Rectal smooth muscle tissue (tissue), 1 donor: ENCODE data around the gene PRKCI.
"Not testable (repeated sequence)": the region's sequence is repeated elsewhere in the genome, so short reads cannot be mapped to it uniquely, and the experiment has no call there.

Experiments
- H3K27ac ChIP-seq: one replicate; pipeline ENCODE4 v1.7.0; 2013; ENCODE audit warnings: low read depth, low read length, inconsistent platforms
- H3K27me3 ChIP-seq: one replicate; pipeline ENCODE4 v1.7.0; 2013; ENCODE audit warnings: low read length; ENCODE audit not compliant: control insufficient read depth, insufficient read depth
- H3K36me3 ChIP-seq: one replicate; pipeline ENCODE4 v1.7.0; 2013; ENCODE audit warnings: low read length; ENCODE audit not compliant: control insufficient read depth, insufficient read depth
- H3K4me1 ChIP-seq: one replicate; pipeline ENCODE4 v1.7.0; 2013; ENCODE audit warnings: low read length; ENCODE audit not compliant: control insufficient read depth, insufficient read depth
- H3K4me3 ChIP-seq: one replicate; pipeline ENCODE4 v1.7.0; 2013; ENCODE audit warnings: low read length
- H3K9ac ChIP-seq: one replicate; pipeline ENCODE4 v1.7.0; 2013; ENCODE audit warnings: low read length

Gene PRKCI

DNA sequence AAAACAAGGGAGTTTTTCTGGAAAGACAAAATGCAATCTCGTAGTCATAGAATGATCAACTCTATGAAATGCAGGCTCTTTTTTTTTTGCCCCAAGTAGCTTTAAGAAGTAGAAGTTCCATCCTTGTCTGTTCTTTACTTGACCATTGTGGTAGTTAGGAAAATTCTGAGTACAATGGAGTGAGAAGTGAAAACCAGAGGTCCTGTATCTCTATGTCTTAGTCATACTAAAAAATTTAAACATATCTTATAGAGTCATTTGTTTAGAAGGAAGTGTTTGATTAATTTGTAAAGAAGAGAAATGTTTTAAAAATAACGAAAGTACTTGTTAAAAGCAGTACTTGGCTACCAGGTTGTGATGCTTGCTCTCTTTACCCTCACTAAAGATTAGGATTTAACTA, 52.4 kb downstream of the PRKCI start:
- H3K9ac ChIP-seq, result no peak overlapping the region
- H3K27ac ChIP-seq, result no peak overlapping the region
- H3K27me3 ChIP-seq, result no peaks in the 10 kb centered on the region
- no peaks in the 10 kb centered on the region for H3K36me3 ChIP-seq
- no peaks in the 10 kb centered on the region for H3K4me1 ChIP-seq
- H3K4me3 ChIP-seq, result no peak overlapping the region

DNA sequence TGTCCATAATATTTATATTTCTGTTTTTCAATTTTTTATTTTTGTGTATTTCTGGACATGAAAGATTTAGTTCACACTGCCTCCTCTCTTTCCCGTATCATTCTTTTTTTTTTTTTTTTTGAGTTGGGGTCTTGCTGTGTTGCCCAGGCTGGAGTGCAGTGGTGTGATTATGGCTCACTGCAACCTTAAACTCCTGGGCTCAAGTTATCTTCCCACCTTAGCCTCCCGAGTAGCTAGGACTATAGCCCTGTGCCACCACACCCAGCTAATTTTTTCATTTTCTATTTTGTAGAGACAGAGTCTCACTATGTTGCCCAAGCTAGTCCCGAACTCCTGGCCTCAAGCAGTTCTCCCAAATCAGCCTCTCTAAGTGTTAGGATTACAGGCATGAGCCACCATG, 53.6 kb downstream of the PRKCI start:
- Histone ChIP-seq H3K27ac (no peak overlapping the region), H3K9ac (no peak overlapping the region), H3K4me1 (no peaks in the 10 kb centered on the region), H3K27me3 (no peaks in the 10 kb centered on the region), H3K36me3 (no peaks in the 10 kb centered on the region), H3K4me3 (no peak overlapping the region)

DNA sequence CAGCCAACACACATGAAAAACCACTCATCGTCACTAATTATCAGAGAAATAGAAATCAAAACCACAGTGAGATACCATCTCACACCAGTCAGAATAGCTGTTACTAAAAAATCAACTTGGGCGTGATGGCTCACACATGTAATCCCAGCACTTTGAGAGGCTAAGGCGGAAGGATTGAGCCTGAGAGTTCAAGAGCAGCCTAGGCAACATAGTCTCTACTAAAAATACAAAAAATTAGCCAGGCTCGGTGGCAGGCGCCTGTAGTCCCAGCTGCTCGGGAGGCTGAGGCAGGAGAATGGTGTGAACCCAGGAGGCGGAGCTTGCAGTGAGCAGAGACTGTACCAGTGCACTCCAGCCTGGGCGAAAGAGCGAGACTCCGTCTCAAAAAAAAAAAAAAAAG, 55.1 kb downstream of the PRKCI start:
- H3K4me1 ChIP-seq, result not testable (repeated sequence)

DNA sequence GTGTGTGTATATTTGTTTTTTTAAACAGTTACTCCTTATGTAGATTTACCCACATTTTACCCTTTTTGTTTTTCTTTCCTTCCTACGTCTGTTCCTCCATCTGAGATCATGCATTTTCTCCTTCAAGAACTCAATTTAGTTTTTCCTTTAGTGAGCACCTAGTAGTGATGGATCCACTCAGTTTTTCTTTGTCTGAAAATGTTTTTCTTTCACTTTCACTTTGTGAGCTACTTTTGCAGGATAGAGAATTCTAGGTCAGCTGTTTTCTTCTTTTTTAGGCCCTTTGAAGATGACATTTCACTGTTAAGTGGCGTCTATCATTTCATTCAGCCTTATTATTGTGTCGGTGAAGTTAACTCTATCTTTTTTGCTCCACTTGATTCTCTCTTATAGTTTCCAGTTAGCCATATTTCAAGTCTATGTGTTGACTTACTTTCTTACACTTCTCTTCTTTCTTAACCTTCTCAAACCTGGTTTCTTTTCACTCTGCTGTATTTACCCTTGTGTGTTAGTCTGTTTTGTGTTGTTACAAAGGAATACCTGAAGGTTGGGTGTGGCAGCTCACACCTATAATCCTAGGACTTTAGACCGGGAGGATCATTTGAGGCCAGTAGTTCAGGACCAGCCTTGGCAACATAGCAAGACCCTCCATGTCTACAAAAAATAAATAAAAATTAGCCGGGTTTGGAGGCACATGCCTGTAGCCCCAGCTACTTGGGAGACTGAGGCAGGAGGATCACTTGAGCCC, 55.8 kb downstream of the PRKCI start:
- no peaks in the 10 kb centered on the region for H3K4me1 ChIP-seq
- H3K36me3 ChIP-seq, result no peaks in the 10 kb centered on the region
- H3K27me3 ChIP-seq, result no peaks in the 10 kb centered on the region
- peak overlapping the region; percentile 9 for H3K4me3 ChIP-seq
- no peak overlapping the region for H3K9ac ChIP-seq
- no peak overlapping the region for H3K27ac ChIP-seq

More for the DNA sequence above, 55.1 kb downstream of the PRKCI start:
- not testable (repeated sequence) for H3K27ac ChIP-seq, H3K36me3 ChIP-seq, H3K9ac ChIP-seq, H3K27me3 ChIP-seq, H3K4me3 ChIP-seq

DNA sequence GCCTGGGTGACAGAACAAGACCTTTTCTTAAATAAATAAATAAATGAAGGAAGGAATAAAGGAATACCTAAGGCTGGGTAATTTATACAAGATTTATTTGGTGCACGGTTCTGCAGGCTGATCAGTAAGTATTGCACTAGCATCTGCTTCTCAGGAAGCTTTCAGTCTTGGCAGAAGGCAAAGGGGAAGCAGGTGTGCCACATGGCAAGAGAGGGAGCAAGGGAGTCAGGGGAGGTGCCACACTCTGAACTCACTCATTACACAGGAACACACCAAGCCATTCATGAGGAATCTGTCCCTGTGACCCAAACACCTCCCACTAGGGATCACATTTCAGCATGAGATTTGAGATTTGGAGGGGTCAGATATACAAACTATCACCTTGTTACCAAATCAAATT, 56.4 kb downstream of the PRKCI start:
- no peaks in the 10 kb centered on the region for H3K4me1 ChIP-seq
- H3K27ac ChIP-seq, result no peak overlapping the region
- H3K27me3 ChIP-seq, result no peaks in the 10 kb centered on the region
- no peak overlapping the region for H3K4me3 ChIP-seq
- H3K9ac ChIP-seq, result no peak overlapping the region
- H3K36me3 ChIP-seq, result no peaks in the 10 kb centered on the region

DNA sequence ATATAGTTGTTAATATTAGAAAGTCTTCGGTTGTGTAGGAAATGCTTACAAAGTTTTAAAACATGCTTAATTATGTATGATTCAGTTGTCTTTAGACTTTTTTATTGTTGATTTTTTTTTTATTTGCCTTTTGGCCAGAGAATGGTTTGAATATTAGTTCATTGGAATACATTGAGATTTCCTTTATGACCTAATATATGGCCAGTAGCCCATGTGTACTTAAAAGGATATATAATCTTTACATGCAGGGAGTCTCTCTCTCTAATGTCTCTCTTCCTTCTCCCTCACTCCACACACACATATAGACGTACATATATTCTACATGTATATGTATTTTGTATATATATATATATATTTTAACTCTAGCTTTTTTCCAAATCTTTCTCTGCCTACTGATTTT, 68.0 kb downstream of the PRKCI start:
- Histone ChIP-seq H3K27me3 (no peaks in the 10 kb centered on the region), H3K27ac (no peak overlapping the region), H3K4me1 (no peaks in the 10 kb centered on the region), H3K36me3 (peaks cover 3% of the 10 kb centered on the region), H3K9ac (no peak overlapping the region), H3K4me3 (no peak overlapping the region)

DNA sequence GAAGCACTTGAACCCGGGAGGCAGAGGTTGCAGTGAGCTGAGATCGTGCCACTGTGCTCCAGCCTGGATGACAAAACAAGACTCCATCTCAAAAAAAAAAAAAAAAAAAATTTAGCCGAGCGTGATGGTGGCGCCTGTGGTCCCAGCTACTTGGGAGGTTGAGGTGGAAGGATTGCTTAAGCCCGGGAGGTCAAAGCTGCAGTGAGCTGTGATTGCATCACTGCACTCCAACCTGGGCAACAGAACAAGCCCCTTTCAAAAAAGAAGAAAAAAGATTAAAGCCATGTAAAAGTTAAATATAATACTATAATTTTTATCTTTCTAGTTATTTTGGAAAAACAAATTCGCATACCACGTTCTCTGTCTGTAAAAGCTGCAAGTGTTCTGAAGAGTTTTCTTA, 73.4 kb downstream of the PRKCI start:
- Histone ChIP-seq H3K36me3 (no peaks in the 10 kb centered on the region), H3K4me3 (no peak overlapping the region), H3K27ac (no peak overlapping the region), H3K9ac (no peak overlapping the region), H3K4me1 (no peaks in the 10 kb centered on the region), H3K27me3 (no peaks in the 10 kb centered on the region)

DNA sequence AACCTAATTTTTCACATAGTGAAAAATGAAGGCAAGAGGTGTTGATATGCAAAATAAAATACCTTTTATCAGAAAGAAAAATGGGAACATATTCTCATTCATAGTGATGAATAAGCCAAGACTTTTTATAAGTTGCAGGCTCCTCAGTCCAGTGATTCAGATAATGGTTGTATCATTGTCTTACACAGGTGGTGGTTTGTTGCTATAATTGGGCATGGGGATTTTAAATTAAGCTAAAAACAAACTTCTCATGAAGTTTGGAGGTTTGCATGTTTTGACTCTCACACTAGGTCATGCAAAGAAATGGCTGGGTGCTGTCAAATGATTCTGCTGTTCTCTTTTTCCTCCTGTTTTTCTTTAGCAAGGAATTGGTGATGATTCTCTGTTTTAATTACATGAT, 74.5 kb downstream of the PRKCI start:
- Histone ChIP-seq H3K27me3 (no peaks in the 10 kb centered on the region), H3K36me3 (no peaks in the 10 kb centered on the region), H3K4me3 (no peak overlapping the region), H3K9ac (no peak overlapping the region), H3K27ac (no peak overlapping the region), H3K4me1 (no peaks in the 10 kb centered on the region)

DNA sequence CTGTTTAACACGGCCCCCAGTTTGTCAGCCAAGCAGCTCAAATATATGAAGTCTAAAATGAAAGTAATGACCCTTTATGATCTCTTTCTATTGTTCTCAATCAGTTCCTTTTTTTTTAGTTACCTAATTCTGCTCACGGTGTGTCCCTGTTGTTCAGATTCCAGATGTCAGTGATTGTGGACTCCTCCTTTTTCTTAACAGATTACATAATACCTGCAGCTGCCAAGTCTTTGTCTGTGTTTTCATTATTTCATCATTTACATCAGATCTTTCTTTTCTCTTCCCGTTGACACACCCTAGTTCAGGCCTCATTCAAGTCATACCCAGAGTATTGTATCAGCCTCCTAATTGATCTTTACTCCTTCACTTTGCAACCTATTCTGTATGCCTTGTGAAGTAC, 79.2 kb downstream of the PRKCI start:
- Histone ChIP-seq H3K27ac (no peak overlapping the region), H3K4me1 (no peaks in the 10 kb centered on the region), H3K27me3 (no peaks in the 10 kb centered on the region), H3K9ac (no peak overlapping the region), H3K4me3 (no peak overlapping the region), H3K36me3 (no peaks in the 10 kb centered on the region)

DNA sequence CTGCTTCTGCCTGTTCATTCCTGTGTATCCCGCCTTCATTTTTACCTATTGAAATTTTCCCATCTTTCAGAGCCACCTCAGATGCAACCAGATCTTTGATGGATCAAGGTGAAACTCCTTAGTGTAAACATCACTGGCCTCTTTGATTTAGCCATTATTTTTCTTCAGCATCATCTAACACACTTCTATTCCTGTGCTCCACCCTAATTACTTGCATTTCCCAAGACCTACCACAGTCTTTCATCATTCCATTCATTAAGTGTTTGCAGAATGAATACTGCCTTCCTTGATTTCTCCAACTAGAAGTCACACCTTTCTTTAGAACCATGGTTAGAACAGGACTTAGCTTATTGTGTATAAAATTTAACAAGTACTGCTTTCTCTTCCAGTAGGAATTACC, 79.8 kb downstream of the PRKCI start:
- Histone ChIP-seq H3K9ac (no peak overlapping the region), H3K4me3 (no peak overlapping the region), H3K4me1 (no peaks in the 10 kb centered on the region), H3K36me3 (no peaks in the 10 kb centered on the region), H3K27me3 (no peaks in the 10 kb centered on the region), H3K27ac (no peak overlapping the region)

DNA sequence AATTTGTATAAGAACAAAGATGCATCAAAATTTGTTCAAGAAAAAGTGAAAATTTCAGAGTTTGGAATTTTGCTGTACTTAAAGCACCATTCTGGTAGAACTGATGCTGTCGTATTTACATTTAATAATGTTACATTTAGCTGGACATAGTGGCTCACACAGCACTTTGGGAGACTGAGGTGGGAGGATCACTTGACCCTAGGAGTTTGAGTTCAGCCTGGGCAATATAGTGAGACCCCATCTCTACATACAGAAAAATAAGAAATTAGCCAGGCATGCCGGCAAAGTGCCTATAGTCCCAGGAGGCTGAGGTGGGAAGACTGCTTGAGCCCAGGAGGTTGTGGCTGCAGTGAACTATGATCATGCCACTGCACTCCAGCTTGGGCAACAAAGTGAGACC, 83.8 kb downstream of the PRKCI start:
- H3K4me3 ChIP-seq, result no peak overlapping the region
- no peak overlapping the region for H3K9ac ChIP-seq
- no peaks in the 10 kb centered on the region for H3K27me3 ChIP-seq

DNA sequence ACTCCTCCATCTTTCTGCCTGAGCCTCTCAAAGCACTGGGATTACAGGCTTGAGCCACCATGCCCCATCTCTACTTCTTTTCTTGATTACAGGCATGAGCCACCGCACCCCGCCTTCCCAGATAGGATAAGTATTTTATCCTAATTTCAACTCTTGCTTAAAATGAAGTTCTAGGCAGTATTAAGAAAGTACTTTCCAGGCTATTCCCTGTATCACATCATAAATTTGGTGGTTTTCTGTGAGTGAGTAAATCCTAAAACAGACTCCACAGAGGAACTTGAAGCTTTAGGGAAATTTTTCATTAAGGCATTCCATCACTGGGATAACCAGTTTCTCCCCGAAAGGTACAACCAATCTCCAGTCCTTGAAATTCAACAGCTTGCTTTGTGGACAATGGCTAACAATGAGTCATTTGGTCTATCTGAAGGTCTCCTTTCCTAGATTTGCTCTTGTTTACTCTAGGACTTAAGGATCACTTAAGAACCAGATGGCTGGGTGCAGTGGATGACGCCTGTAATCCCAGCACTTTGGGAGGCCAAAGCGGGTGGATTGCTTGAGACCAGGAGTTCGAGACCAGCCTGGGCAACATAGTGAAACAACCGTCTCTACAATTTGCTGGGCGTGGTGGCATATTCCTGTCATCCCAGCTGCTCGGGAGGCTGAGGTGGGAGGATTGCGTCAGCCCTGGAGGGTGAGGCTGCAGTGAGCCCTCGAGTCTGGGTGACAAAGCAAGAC, 85.6 kb downstream of the PRKCI start:
- no peaks in the 10 kb centered on the region for H3K4me1 ChIP-seq
- no peak overlapping the region for H3K9ac ChIP-seq
- no peak overlapping the region for H3K4me3 ChIP-seq
- no peaks in the 10 kb centered on the region for H3K27me3 ChIP-seq
- H3K27ac ChIP-seq, result no peak overlapping the region
- H3K36me3 ChIP-seq, result no peaks in the 10 kb centered on the region

More for the DNA sequence above, 83.8 kb downstream of the PRKCI start:
- H3K4me1 ChIP-seq, result no peaks in the 10 kb centered on the region
- no peak overlapping the region for H3K27ac ChIP-seq
- H3K36me3 ChIP-seq, result no peaks in the 10 kb centered on the region

DNA sequence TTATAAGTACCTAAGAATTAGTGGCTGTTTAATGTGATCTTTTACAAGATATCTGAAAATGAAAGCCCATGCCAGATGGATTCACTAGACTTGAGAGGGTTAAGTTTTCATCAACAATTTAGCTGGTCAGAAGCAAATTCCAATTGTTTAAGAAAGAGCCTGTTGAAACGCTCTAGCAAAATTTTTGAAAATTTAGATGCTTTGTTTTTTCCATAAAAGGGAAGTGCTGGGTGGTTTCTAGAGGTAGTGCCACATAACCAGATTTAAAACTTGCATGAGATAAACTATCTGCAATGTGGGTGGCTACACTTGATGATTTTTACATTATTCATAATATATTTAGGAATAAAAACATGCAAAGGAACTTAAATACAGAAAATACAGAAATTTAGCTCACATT, 86.8 kb downstream of the PRKCI start:
- Histone ChIP-seq H3K36me3 (no peaks in the 10 kb centered on the region), H3K27me3 (no peaks in the 10 kb centered on the region), H3K4me1 (no peaks in the 10 kb centered on the region), H3K9ac (no peak overlapping the region), H3K27ac (no peak overlapping the region), H3K4me3 (no peak overlapping the region)
